ENCODE measurements around the gene MAGI3.

Gene MAGI3

DNA sequence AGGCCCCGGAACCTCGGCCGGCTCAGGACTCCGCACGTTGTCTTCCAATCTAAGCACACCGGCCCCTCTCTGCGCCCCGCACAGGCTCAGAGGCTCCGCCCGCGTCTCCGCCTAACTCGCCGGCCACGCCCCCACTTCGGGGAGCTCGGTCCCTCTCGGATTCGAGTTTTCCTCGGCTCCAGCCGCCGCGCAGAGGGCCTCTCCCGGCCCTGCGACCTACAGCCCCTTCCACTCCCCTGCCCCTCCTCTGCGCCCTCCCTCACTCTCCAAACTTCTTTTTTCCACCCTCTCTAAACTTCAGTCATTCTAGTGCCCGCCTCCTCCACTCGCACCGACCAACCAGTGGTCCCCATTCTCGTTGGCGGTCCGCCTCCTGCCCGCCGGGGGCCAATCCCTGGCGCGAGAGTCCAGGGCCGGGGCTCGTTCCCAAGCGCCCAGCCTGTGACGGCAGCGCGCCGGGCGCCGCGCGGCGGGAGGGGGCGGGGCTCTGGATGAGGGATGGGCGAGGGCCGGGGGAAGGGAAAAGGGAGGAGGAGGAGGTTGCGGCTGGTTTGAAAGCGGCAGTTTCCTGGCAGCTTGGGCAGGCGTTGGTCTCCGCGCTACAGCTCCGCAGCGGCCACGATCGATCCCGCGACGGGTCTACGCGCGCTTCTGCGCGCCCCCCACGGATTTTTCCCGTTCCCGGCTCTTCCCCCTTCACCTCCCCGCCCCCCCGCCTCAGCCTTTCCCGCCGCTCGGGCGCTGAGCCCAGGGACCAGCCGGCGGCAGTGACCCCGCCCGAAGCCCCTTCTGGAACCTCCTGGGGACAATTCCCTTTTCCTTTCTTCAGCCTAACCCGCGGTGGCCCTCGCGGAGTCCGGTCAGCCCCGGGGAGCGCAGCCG lies at the start of gene MAGI3:
Gene MAGI3, plus strand, starts transcription at position 563 of the 882 bp plus-strand sequence. CDS start 519 bp downstream, outside the sequence.
- peak; percentile 88 to 94 for DNase-seq

DNA sequence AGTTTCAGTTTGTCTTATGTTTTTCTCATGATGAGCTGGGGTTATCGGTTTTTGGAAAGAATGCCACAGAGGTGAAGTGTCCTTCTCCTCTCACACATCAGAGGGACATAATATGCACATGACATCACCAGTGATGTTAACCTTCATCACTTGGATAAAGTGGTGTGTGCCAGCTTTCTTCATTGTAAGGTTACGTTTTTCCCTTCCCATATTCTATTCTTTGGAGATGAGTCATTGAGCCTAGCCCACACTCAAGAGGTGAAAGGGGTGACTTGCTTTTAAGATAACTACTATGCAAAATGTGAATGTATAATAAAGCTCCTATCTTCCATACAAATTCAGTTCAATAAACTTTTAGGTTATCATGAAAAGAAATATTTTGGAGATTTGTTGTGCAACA lies 36.7 kb upstream of the MAGI3 start:
- no peak for DNase-seq

DNA sequence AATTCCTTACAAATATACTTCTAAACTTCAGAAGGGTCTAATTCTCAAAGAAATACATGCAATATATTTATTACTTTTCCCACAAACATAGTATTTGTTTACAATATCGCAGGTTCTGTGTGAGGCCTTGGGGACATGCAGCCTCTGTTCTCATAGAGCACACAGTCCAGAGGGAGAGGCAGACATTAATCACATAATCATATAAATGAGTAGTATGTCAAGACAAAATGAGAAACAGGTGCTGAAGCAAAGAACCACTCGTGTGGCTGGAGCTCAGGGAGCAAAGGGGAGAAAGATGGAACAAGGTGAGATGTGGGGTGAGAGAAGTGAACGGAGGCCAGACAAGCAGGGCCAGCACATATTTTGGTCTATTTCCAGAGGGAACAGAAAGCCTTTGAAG lies 26.4 kb upstream of the MAGI3 start:
- no peak for DNase-seq

DNA sequence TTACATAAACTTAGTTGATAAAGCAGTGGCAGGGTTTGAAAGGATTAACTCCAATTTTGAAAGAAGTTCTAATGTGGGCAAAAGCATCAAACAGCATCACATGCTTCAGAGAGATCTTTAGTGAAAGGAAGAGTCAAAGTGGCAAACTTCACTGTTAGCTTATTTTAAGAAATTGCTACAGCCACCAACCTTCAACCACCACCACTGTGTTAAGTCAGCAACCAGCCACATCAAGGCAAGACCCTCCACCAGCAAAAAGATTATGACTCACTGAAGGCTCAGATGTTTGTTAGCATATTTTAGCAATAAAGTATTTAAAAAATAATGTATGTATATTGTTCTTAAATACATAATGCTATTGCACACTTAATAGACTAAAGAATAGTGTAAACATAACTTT lies 21.3 kb upstream of the MAGI3 start:
- DNase-seq = no peak

DNA sequence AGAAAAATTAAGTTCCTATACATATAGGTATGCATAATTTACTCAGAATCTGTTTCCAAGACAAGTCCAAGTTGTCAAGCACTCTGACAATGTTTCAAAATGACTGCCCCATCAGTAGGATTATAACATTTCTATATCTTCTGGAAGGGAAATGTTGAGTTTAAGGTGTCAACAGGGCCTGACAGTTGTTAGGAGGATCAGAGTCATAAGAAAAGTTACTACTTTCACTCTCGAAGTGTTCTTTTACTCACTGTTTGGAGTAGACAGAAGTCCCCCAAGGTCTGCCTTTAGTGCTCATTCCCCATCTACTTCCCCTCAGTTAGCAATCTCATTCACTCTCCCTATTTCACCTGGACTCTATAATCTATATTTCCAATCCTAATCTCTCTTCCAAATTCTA lies 20.6 kb upstream of the MAGI3 start:
- DNase-seq = no peak

DNA sequence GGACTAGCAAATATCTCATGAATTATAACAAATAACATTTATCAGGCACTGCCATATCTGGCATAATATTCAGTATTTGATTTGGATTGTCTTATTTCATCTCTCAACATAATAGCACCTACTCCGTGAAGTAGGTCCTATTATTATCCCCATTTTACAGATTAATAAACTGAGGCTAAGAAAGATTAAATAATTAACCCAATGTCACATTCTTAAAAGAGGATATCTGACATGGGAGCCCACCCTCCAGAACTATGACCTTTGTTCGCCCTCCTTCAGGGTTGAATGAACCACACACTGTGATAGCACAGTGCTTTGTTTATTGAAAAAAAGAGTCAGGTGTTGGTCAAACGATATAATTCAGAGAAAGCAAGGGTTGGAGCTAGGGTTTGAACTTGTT lies 19.4 kb upstream of the MAGI3 start:
- DNase-seq = no peak

DNA sequence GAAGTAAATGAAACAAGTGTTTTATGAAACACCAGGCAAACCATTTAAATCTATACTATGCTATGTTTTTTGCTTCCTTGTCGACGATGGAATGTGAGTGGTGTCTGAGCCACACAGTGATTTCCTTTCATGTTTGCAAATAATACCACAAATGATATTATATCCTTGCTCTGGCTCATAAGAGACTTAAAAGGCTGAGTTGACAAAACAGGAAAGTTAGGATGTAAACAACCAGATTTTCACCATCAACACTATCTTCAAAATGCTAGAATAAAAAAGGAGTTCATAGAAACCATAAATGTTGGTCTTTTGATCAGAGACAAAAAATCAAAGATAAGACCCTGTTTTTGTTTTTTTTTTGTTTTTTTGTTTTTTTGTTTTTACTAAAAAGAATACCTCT lies 17.8 kb upstream of the MAGI3 start:
- no peak for DNase-seq

DNA sequence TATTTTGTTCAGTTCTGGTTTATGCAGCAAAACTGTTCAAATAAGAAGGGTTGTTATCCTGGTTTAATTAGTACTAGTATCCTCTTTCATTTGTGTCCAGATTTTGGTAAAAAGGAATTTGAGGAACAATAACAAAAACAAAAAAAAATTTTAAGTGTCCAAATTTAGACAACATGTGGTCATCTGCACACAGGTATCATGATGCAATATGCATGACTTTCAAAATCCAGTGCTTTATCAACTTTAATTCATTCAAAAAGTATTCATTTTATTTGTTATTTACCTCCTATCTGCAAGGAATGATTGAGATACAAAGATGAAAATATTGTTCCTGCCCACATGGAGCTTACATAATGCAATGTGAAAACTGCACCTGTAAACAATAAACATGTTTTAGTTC lies 16.7 kb upstream of the MAGI3 start:
- no peak for DNase-seq

DNA sequence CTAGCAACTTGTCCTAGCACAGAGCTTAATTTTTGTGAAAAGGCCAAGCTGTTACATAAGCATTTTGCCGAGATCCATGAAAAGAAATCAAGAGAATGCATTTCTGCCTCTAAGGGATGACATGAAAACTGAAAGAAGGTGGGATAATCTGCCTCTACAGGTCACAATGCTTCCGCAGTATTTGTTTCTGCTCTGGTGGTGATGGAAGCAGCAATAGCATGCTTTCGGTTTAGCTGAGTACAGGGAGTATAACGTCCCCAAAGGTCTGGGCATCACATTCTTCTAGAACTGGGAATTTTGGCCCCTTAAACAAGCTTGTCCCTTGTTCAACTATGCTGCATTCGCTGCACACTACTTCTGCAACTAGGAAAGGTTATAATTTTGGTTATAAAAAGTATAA lies 14.4 kb upstream of the MAGI3 start:
- DNase-seq = no peak

DNA sequence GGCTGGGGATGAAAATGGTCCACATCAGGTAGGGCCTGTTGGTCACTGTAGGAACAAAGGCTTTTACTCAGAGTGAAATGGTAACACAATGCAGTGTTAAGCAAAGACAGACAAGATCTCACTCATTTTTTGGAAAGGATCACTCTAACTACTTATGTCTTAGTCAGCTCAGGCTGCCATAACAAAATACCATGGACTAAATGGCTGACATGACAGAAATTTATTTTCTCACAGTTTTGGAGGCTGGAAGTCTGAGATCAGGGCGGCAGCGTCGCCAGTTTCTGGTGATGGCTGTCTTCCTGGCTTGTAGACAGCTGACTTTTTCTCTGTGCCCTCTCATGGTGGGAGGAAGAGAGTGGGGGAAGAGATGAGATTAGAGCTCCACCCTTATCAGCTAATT lies 10.2 kb upstream of the MAGI3 start:
- DNase-seq = no peak

DNA sequence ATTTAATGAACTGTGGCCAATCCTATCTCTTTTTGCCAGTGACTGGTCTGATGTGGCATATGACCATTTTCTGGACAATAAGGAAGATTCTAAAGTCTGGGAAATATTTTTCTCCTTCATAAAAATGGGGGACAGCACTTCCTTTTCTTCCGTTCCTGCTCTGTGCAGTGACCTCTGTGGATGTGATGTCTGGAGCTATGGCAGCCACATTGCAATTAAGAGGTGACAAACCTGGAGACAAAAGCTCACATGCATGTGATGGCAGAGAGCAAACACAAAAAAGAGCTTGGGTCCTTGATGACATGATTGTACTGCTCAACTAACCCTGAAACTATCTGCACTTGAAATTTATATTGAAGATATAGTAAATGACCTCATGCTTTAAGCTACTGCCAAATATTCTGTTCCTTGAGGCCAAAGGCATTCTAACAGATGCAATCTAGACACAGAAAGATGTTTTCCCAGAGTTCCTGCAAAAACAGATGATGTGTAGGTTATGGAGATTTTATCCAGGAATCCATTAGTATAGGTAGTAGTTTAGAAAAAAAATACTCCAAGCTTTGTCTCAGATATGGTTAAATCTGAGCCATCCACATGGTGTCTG lies 2.2 kb upstream of the MAGI3 start:
- DNase-seq = no peak

DNA sequence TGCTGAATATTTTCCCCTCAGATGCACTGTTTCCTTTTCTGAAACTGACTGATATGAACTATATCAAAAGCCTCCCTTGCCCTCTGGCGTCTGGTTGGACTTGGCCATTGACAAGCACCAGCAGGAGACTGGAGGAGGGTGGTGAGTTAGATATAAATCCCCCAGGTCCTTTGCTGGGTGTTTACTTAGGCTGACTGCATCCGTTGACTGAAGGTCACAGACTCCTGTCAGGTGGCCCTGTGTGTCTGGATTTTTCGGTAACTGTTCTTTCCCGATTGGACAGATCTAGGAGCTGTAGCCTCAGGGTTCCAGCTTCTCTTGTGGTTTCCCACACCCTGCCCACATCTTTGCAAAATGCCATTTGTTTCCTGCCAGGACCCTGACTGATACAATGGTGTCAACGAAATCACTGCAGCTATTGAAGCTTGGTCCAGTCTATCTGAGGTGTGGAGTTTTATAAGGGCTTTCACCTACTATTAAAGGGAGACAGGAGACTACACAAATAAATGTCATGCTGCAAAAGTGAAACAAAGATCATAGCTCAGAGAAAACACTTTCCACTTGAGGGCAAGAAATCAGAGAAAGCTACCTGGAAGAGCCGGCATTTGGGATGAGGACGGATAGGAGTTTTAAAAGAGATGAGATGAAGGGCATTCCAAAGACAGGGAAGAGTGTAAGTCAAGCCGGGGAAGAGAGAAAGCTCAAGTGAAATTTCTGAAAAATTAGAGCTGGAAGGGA lies 1.5 kb upstream of the MAGI3 start:
- peak in 1 of 2 donors; percentile 2 for DNase-seq

DNA sequence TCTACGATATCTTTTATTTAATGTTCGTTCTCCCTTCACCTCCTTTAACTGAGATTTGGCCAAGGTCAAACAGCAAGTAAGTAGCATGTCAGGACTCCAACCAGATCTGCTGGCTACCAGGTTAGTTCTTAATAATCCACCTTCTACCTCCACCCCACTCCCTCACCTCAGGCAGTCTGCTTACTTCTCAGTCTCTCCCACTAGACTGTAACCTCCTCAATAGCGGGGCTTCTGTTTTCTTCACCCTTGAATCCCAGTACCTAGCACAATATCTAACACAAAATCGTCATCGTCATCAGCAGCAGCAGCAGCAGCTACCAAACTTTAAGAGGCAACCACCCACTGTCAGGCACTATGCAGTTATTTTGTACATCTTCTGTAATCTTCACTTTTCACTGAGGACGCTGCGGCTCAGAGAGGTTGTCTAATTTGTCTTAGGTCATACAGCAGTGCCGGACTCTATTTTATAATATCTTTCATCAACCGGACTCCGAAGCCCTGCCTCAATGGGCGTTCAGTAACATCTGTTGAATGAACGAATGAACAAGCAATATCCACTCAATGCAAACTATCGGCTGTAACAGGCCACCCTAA lies 859 bp upstream of the MAGI3 start:
- no peak for DNase-seq

DNA sequence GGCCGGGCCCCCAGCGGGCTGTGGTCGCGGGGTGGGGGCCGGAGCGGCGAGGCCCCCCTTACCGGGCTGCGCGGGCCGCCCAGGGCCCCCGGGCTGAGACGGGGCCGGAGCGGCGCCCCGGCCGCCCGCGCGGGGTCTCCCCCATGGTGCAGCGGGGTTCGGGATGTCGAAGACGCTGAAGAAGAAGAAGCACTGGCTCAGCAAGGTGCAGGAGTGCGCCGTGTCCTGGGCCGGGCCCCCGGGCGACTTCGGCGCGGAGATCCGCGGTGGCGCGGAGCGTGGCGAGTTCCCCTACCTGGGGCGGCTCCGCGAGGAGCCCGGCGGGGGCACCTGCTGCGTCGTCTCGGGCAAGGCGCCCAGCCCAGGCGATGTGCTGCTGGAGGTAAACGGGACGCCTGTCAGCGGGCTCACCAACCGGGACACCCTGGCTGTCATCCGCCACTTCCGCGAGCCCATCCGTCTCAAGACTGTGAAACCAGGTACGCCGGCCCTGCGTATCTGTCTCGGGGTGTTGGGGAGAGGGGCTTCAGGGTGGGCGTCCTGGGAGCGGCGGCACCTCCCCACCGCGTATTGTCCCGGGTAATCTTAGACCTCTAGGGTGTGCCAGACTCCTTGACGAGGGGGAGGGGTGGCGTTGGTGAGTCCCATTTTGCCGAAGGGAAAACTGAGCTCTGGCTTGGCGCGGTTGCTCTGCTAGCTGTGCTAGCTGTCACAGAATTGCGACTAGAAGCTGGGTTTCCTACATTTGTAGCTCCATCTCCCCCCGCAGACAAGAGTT lies 745 bp downstream of the MAGI3 start:
- DNase-seq = peak; percentile 20 to 51

DNA sequence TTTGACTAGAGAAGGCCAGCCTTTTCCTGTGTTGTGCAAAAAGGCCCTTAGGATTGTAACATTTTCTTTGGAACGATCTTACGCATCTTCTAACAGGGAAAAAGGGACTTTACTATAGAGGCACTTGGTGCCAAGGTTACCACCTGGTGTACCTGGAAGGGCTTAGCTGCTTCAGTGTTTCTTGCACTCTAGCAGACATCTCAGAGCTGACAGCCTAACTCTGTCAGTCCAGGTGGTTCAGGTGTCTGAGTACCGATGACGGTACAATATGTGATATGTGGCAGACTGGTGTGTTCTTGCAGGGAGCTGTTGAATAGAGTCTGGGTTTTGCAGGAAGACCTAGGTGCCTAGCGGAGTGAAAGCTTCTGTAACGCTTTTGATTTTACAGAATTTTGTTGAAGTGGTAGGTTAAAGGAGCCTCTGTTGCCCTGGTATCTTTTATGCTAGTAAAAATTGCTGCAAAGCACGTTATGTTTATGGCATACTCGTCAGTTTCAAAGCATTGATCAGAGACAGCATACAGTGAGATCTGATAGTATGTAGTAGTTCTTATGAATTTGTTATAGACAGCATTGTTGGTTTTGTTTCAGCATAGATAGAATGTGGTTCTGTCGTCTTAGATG lies 1.4 kb downstream of the MAGI3 start:
- peak in 1 of 2 donors; percentile 19 for DNase-seq

DNA sequence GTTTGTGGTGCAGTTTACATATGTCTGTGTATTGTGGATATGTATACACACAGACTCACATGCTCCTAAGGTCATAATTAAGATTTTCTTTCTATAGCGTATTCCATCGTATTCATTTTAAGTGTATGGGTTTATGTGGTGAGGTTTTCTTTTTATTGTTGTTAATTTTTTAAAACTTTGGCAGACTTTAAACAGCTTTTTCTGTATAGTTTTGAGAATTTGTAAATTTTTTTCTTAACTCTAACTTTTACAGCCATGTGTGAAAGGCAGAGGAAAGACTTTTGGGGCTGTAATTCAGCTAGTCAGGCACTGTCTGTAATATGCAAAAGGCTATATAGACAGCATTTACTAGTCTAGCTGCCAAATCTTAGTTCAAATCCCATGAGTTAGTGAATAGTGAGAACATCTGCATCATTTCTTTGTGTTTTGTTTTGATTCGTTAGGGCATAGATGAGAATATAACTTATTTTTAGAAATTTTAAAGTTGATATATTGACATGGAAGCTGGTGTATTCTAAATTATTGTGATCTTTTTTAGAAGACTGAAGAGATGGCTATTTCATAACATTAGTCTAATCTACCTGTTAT lies 2.3 kb downstream of the MAGI3 start:
- no peak for DNase-seq

DNA sequence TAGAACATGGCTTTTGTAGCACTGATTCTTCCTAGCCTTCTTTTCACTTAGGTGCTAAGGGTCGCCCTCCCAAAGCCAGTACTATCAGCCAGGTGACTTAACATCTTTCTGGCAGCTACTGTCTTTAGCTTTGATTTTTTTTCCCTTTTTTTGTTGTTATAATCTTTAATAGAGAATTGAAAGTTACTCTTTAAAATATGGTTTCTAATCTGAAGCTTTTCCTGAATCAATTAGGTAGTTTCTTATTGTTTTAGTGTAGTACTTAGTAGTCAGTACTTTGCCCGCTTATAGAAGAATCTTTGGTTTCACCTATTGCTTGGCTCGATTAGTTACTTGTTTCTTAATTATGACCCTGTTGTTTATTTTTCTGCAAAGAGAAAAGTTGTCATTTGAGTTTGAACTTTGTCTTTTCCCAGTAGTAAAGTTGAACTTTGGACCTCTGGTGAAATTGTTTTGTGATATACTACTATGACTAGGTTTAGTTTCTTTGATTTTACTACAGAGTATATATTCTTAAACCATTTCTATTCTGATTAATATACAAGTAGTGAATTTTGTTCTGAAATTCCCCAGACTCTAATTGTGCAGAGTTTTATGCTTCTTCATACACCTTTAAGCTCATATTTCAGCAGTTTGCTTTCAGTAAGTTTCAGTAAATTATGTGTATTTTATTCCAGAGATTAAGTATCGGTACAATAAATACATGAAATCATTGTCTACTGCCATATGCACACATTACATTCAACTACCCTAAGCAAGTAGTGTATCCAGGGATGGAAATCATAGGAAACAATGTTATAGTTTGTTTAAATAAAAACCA lies 3.9 kb downstream of the MAGI3 start:
- DNase-seq = no peak

DNA sequence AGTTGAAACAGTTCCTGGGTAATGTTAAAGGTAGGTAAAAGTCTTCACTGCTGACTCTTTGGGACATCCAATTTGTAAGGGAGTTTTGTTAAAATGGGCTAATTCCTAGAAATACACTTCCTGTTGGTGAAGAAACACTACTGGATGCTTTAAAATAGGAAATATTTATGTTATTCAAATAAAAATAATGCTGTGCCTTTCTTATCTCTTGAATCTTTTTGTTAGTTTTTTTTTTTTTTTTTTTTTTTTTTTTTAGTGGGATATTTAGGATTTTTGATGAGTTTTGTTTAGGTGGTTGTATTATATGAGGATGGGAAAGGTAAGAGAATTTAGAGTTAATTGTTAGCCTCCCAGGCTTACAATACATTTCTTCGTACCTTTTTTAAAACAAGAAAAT lies 4.5 kb downstream of the MAGI3 start:
- DNase-seq = no peak

DNA sequence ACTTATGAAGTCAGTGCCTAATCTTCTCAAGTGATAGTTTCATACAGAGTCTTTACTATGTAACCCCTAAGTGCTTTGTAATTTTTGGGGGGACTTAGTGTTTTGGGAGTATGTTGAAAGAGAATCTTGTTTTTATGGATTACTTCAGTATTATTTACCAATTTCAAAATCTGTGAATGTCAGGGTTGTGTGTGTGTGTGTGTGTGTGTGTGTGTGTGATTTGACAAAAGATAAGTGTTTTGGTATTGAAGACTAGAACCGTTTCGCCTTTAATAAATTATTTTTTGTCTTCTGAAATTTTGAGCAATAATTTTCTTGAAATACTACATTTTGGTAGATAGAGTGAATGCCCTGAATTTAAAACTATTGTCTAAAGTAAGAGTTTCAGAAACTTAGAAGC lies 5.8 kb downstream of the MAGI3 start:
- DNase-seq = no peak

DNA sequence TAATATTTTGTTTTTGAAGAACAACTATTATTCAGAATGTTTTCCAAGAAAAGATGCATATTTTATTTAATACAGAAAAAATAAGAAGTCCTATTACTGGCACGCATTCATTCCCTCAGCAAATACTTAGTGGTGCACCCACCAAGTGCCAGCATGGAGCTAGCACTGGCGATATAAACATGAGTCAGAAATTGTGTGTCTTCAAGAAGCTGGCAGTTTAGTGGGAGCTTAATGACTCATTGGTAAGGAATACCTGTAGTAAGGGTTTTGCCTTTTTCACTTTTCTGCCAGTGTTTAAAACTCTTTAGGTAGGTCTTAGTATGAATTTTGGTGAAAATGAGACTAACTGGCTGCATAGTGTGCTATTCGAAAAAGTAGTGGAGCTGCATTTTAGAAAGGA lies 6.3 kb downstream of the MAGI3 start:
- no peak for DNase-seq

DNA sequence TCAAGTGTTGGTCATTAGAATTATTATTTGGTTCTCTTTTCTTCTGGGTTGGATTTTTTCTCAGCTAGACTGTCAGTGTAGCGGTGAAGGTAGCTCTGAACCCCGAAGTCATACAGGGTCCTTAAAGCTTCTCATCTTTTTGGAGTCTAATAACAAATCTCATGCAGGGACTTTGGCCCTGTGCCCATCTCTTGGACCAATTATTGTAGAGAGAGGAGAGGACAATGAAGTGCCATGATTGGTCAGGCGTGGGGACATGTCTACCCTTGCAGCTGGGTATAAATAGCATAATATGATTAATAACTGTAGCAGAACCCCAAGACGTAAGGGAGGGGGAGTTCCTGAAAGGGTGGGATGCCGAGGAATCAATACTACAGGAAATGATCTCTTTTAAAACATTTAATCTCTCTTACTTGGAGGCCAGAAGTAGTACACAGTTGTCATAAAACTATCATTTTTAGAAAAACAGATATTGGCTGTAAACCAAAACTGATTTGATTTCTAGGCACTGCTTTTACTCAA lies 8.8 kb downstream of the MAGI3 start:
- DNase-seq = no peak

Measured in CD4-positive, alpha-beta T cell treated with Interferon alpha-2 for 1 hour (primary cell).